Measurements from ENCODE around the gene MEIKIN.

Gene MEIKIN

GRCh38 chr5:131992370-131992769, 46.9 kb upstream of the MEIKIN start:
- TF ChIP-seq, protein P1, sequence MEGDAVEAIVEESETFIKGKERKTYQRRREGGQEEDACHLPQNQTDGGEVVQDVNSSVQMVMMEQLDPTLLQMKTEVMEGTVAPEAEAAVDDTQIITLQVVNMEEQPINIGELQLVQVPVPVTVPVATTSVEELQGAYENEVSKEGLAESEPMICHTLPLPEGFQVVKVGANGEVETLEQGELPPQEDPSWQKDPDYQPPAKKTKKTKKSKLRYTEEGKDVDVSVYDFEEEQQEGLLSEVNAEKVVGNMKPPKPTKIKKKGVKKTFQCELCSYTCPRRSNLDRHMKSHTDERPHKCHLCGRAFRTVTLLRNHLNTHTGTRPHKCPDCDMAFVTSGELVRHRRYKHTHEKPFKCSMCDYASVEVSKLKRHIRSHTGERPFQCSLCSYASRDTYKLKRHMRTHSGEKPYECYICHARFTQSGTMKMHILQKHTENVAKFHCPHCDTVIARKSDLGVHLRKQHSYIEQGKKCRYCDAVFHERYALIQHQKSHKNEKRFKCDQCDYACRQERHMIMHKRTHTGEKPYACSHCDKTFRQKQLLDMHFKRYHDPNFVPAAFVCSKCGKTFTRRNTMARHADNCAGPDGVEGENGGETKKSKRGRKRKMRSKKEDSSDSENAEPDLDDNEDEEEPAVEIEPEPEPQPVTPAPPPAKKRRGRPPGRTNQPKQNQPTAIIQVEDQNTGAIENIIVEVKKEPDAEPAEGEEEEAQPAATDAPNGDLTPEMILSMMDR (conservative IDR thresholded peaks at IDR 0.05; ENCODE audit: low read depth, low read length) = no peak
- H3K4me2 ChIP-seq = no peak overlapping the region
- H3K4me3 ChIP-seq (IDR thresholded peaks at IDR 0.05; ENCODE audit: insufficient read depth, low read depth, low read length) = no peak overlapping the region
- H3K79me2 ChIP-seq (ENCODE audit: insufficient read depth, low read depth) = no peaks in the 10 kb centered on the region
- H3K36me3 ChIP-seq (ENCODE audit: insufficient read depth) = no peaks in the 10 kb centered on the region
- H3K9ac ChIP-seq = no peak overlapping the region
- H3K27ac ChIP-seq = no peak overlapping the region
- no peak overlapping the region for H2AFZ ChIP-seq (ENCODE audit: low read depth)
- no peaks in the 10 kb centered on the region for H3K4me1 ChIP-seq (ENCODE audit: low read depth, poor library complexity, severe bottlenecking)
- no peaks in the 10 kb centered on the region for H3K27me3 ChIP-seq (ENCODE audit: insufficient read depth, low read depth)
- no peaks in the 10 kb centered on the region for H4K20me1 ChIP-seq (ENCODE audit: insufficient read depth)

DNA sequence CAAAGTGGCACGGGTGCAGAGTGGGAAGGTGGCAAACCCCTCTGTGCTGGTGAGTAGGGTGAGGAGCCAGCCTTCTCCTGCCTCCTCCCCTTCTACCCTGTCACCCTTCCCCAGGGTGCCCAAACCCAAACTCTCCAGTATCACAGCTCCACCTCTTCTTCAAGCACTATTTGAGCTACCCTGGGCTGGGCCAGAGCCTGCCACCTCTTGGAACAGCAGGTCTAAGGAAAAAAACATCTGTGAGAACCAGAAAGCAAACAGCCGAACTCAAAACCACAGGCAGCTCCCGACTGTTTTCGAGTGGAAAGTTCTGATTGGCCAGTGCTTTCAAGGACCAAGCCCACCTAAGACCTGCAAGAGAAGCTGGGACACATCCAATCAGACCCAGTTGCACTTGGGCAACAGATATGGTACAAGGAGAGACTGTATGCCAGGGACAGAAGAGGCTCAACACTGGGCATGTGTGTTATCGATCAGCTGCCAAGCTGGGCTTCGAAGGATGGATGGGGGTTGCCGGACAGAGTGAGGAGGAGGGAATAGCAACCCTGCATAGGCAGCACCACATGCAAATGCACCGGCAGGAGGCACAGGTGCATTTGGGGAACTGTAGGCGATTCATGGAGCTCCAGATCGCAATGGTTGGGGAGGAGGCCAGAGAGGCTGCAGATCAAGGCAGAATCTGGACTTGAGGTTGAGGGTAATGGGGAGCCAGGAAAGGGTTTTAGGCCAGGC, 46.3 kb upstream of the MEIKIN start:
- H3K79me2 ChIP-seq (ENCODE audit: insufficient read depth, low read depth) = no peaks in the 10 kb centered on the region
- H4K20me1 ChIP-seq (ENCODE audit: insufficient read depth) = no peaks in the 10 kb centered on the region
- no peak overlapping the region for H2AFZ ChIP-seq (ENCODE audit: low read depth)
- H3K27ac ChIP-seq = no peak overlapping the region
- H3K27me3 ChIP-seq (ENCODE audit: insufficient read depth, low read depth) = no peaks in the 10 kb centered on the region
- no peaks in the 10 kb centered on the region for H3K36me3 ChIP-seq (ENCODE audit: insufficient read depth)
- no peak overlapping the region for H3K4me2 ChIP-seq
- H3K4me3 ChIP-seq (IDR thresholded peaks at IDR 0.05; ENCODE audit: insufficient read depth, low read depth, low read length) = no peak overlapping the region
- TF ChIP-seq, protein P1 (conservative IDR thresholded peaks at IDR 0.05; ENCODE audit: low read depth, low read length) = no peak
- no peaks in the 10 kb centered on the region for H3K4me1 ChIP-seq (ENCODE audit: low read depth, poor library complexity, severe bottlenecking)
- no peak overlapping the region for H3K9ac ChIP-seq

DNA sequence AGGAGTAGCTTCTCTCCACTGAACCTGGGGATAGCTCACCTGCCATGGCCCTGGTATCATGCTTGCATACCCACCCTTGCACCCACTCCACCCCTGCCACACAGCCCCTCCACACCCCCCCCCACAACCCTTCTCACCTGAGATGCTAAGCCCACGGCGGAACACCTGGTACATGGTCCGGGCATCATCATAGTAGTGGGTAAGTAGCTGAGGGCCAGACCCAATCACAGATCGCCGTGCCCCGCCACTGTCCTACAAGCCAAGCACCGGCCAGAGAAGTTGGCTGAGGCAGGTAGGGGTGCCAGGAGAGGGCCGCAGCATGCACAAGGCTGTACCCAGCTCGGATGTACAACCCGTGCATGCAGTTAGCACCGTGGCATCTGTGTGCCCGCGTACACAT, 45.3 kb upstream of the MEIKIN start:
- no peak overlapping the region for H2AFZ ChIP-seq (ENCODE audit: low read depth)

DNA sequence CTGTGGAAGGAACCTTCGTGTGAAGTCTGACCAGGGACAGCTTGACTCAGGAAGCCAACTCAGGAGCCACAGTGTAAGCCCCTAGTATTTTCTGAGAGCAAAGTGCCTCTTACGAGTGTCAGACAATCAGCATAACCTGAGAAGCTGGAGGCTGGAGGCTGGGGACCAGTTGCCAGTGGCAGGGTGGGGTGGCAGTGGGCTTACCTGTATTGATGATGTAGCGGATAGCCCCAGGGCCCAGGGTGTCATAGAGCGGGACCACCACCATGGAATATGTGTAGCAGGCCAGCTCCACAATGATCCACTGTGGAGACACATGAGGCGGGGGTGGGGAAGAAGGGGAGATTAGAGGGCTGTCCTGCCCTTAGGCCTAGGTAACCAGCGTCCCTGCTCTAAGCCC, 43.1 kb upstream of the MEIKIN start:
- TF ChIP-seq, protein P1 (conservative IDR thresholded peaks at IDR 0.05; ENCODE audit: low read depth, low read length) = no peak
- no peaks in the 10 kb centered on the region for H4K20me1 ChIP-seq (ENCODE audit: insufficient read depth)

More for the DNA sequence above, 45.3 kb upstream of the MEIKIN start:
- TF ChIP-seq, protein P1 (conservative IDR thresholded peaks at IDR 0.05; ENCODE audit: low read depth, low read length) = no peak
- H3K79me2 ChIP-seq (ENCODE audit: insufficient read depth, low read depth) = no peaks in the 10 kb centered on the region
- no peak overlapping the region for H3K4me2 ChIP-seq
- no peak overlapping the region for H3K4me3 ChIP-seq (IDR thresholded peaks at IDR 0.05; ENCODE audit: insufficient read depth, low read depth, low read length)
- no peaks in the 10 kb centered on the region for H3K27me3 ChIP-seq (ENCODE audit: insufficient read depth, low read depth)
- H3K36me3 ChIP-seq (ENCODE audit: insufficient read depth) = no peaks in the 10 kb centered on the region
- no peaks in the 10 kb centered on the region for H4K20me1 ChIP-seq (ENCODE audit: insufficient read depth)
- no peak overlapping the region for H3K27ac ChIP-seq
- H3K9ac ChIP-seq = no peak overlapping the region
- no peaks in the 10 kb centered on the region for H3K4me1 ChIP-seq (ENCODE audit: low read depth, poor library complexity, severe bottlenecking)

More for the DNA sequence above, 43.1 kb upstream of the MEIKIN start:
- Histone ChIP-seq H3K79me2 (ENCODE audit: insufficient read depth, low read depth) (no peaks in the 10 kb centered on the region), H2AFZ (ENCODE audit: low read depth) (no peak overlapping the region), H3K36me3 (ENCODE audit: insufficient read depth) (no peaks in the 10 kb centered on the region), H3K4me3 (IDR thresholded peaks at IDR 0.05; ENCODE audit: insufficient read depth, low read depth, low read length) (no peak overlapping the region), H3K27ac (no peak overlapping the region), H3K9ac (no peak overlapping the region), H3K27me3 (ENCODE audit: insufficient read depth, low read depth) (no peaks in the 10 kb centered on the region), H3K4me1 (ENCODE audit: low read depth, poor library complexity, severe bottlenecking) (no peaks in the 10 kb centered on the region), H3K4me2 (no peak overlapping the region)
